ENCODE results near the gene ESYT2. TPM values are rescaled to one million over a fixed set of nuclear protein-coding genes. Genes with fewer than 3 reads are reported as not detected.

The ESYT2 gene
- total and polyA plus RNA-seq, 5 donors = 29.0 to 84.7 (median 51.7) TPM

- H3K27ac ChIP-seq (ENCODE audit: low read length) = no peak overlapping the region
- H3K27me3 ChIP-seq (ENCODE audit: control insufficient read depth, insufficient read depth) = no peaks in the 10 kb centered on the region
- no peak overlapping the region for H3K4me3 ChIP-seq (ENCODE audit: low read length)
- intact Hi-C loops (cut with DNase I) = loop anchor here in 1 of 4 donors (10.0 kb wide), 1 partner anchor 115 kb away; no protein-coding TSS in a partner anchor
- WGBS = 47% methylated on average over 6 of the region's 6 CpGs
- peaks cover 17% of the 10 kb centered on the region for H3K4me1 ChIP-seq (ENCODE audit: control insufficient read depth, insufficient read depth, low read length)
- ATAC-seq (no peak), DNase-seq (no peak)
- no peaks in the 10 kb centered on the region for H3K9me3 ChIP-seq (ENCODE audit: control insufficient read depth, low read length)
These were observed 50.0 kb downstream of the ESYT2 start for GRCh38 chr7:158779061-158780000.

- H3K9me3 ChIP-seq (ENCODE audit: control insufficient read depth, low read length) = no peaks in the 10 kb centered on the region
- H3K4me3 ChIP-seq (ENCODE audit: low read length) = no peak overlapping the region
- H3K27ac ChIP-seq (ENCODE audit: low read length) = no peak overlapping the region
- H3K4me1 ChIP-seq (ENCODE audit: control insufficient read depth, insufficient read depth, low read length) = peaks cover 13% of the 10 kb centered on the region
- intact Hi-C loops (cut with DNase I) = loop anchor here in 1 of 4 donors (10.0 kb wide), 1 partner anchor 116 kb away; no protein-coding TSS in a partner anchor
- no peak for DNase-seq
- H3K27me3 ChIP-seq (ENCODE audit: control insufficient read depth, insufficient read depth) = no peaks in the 10 kb centered on the region
- 76% methylated on average over 6 of the region's 6 CpGs for WGBS
- no peak for ATAC-seq
These were observed 50.8 kb downstream of the ESYT2 start for GRCh38 chr7:158778471-158778870.

- no peaks in the 10 kb centered on the region for H3K27me3 ChIP-seq (ENCODE audit: control insufficient read depth, insufficient read depth)
- H3K27ac ChIP-seq (ENCODE audit: low read length) = no peak overlapping the region
- WGBS = 93% methylated on average over 10 of the region's 10 CpGs
- peaks cover 10% of the 10 kb centered on the region for H3K4me1 ChIP-seq (ENCODE audit: control insufficient read depth, insufficient read depth, low read length)
- no peak for DNase-seq
- no peak for ATAC-seq
- H3K4me3 ChIP-seq (ENCODE audit: low read length) = no peak overlapping the region
- intact Hi-C loops (cut with DNase I) = loop anchor here in 1 of 4 donors (10.0 kb wide), 1 partner anchor 117 kb away; no protein-coding TSS in a partner anchor
- H3K9me3 ChIP-seq (ENCODE audit: control insufficient read depth, low read length) = no peaks in the 10 kb centered on the region
These were observed 51.5 kb downstream of the ESYT2 start for GRCh38 chr7:158777793-158778192.

GRCh38 chr7:158776474-158776873 lies 52.8 kb downstream of the ESYT2 start:
- intact Hi-C loops (cut with DNase I) = loop anchor here in 1 of 4 donors (10.0 kb wide), 1 partner anchor 118 kb away; no protein-coding TSS in a partner anchor
- ATAC-seq (no peak), DNase-seq (no peak)
- 90% methylated on average over 3 of the region's 3 CpGs for WGBS
- no peak overlapping the region for H3K27ac ChIP-seq (ENCODE audit: low read length)
- peaks cover 9% of the 10 kb centered on the region for H3K4me1 ChIP-seq (ENCODE audit: control insufficient read depth, insufficient read depth, low read length)
- H3K27me3 ChIP-seq (ENCODE audit: control insufficient read depth, insufficient read depth) = no peaks in the 10 kb centered on the region
- H3K4me3 ChIP-seq (ENCODE audit: low read length) = no peak overlapping the region
- no peaks in the 10 kb centered on the region for H3K9me3 ChIP-seq (ENCODE audit: control insufficient read depth, low read length)

GRCh38 chr7:158774952-158775351 lies 54.4 kb downstream of the ESYT2 start:
- intact Hi-C loops (cut with DNase I) = loop anchor here in 1 of 4 donors (10.0 kb wide), 1 partner anchor 120 kb away; no protein-coding TSS in a partner anchor
- Histone ChIP-seq H3K27me3 (ENCODE audit: control insufficient read depth, insufficient read depth) (no peaks in the 10 kb centered on the region), H3K27ac (ENCODE audit: low read length) (no peak overlapping the region), H3K9me3 (ENCODE audit: control insufficient read depth, low read length) (no peaks in the 10 kb centered on the region), H3K4me3 (ENCODE audit: low read length) (no peak overlapping the region), H3K4me1 (ENCODE audit: control insufficient read depth, insufficient read depth, low read length) (peaks cover 9% of the 10 kb centered on the region)
- no peak for ATAC-seq
- 95% methylated on average over 5 of the region's 5 CpGs for WGBS
- DNase-seq = no peak

GRCh38 chr7:158772916-158773315 lies 56.4 kb downstream of the ESYT2 start:
- WGBS = 88% methylated on average over 11 of the region's 11 CpGs
- DNase-seq (no peak), ATAC-seq (no peak)
- Histone ChIP-seq H3K4me1 (ENCODE audit: control insufficient read depth, insufficient read depth, low read length) (peaks cover 1% of the 10 kb centered on the region), H3K27me3 (ENCODE audit: control insufficient read depth, insufficient read depth) (no peaks in the 10 kb centered on the region), H3K27ac (ENCODE audit: low read length) (no peak overlapping the region), H3K9me3 (ENCODE audit: control insufficient read depth, low read length) (no peaks in the 10 kb centered on the region), H3K4me3 (ENCODE audit: low read length) (no peak overlapping the region)
- intact Hi-C loops (cut with DNase I) = loop anchor here in 1 of 4 donors (10.0 kb wide), 1 partner anchor 122 kb away; no protein-coding TSS in a partner anchor

- 93% methylated on average over 16 of the region's 16 CpGs for WGBS
- ATAC-seq = no peak
These were observed 58.0 kb downstream of the ESYT2 start for GRCh38 chr7:158771213-158771834.

GRCh38 chr7:158767707-158768106 lies 61.6 kb downstream of the ESYT2 start:
- H3K4me1 ChIP-seq (ENCODE audit: control insufficient read depth, insufficient read depth, low read length) = peaks cover 5% of the 10 kb centered on the region
- DNase-seq (no peak), ATAC-seq (no peak)
- H3K27me3 ChIP-seq (ENCODE audit: control insufficient read depth, insufficient read depth) = no peaks in the 10 kb centered on the region
- intact Hi-C loops (cut with DNase I) = no loop called here
- 80% methylated on average over 4 of the region's 4 CpGs for WGBS
- H3K27ac ChIP-seq (ENCODE audit: low read length) = no peak overlapping the region
- no peak overlapping the region for H3K4me3 ChIP-seq (ENCODE audit: low read length)
- no peaks in the 10 kb centered on the region for H3K9me3 ChIP-seq (ENCODE audit: control insufficient read depth, low read length)

More at GRCh38 chr7:158771213-158771834, 58.0 kb downstream of the ESYT2 start:
- no peak overlapping the region for H3K27ac ChIP-seq (ENCODE audit: low read length)
- no peaks in the 10 kb centered on the region for H3K9me3 ChIP-seq (ENCODE audit: control insufficient read depth, low read length)
- intact Hi-C loops (cut with DNase I) = loop anchor here in 1 of 4 donors (10.0 kb wide), 1 partner anchor 123 kb away; no protein-coding TSS in a partner anchor
- no peaks in the 10 kb centered on the region for H3K27me3 ChIP-seq (ENCODE audit: control insufficient read depth, insufficient read depth)
- no peak overlapping the region for H3K4me3 ChIP-seq (ENCODE audit: low read length)
- DNase-seq = no peak
- peaks cover 1% of the 10 kb centered on the region for H3K4me1 ChIP-seq (ENCODE audit: control insufficient read depth, insufficient read depth, low read length)

- Histone ChIP-seq H3K27me3 (ENCODE audit: control insufficient read depth, insufficient read depth) (no peaks in the 10 kb centered on the region), H3K4me3 (ENCODE audit: low read length) (no peak overlapping the region), H3K27ac (ENCODE audit: low read length) (no peak overlapping the region), H3K4me1 (ENCODE audit: control insufficient read depth, insufficient read depth, low read length) (peaks cover 3% of the 10 kb centered on the region), H3K9me3 (ENCODE audit: control insufficient read depth, low read length) (no peaks in the 10 kb centered on the region)
- intact Hi-C loops (cut with DNase I) = no loop called here
- DNase-seq (no peak), ATAC-seq (no peak)
- 91% methylated on average over 6 of the region's 6 CpGs for WGBS
These were observed 62.6 kb downstream of the ESYT2 start for GRCh38 chr7:158766570-158767281.

- Histone ChIP-seq H3K4me1 (ENCODE audit: control insufficient read depth, insufficient read depth, low read length) (peaks cover 3% of the 10 kb centered on the region), H3K9me3 (ENCODE audit: control insufficient read depth, low read length) (no peaks in the 10 kb centered on the region), H3K27me3 (ENCODE audit: control insufficient read depth, insufficient read depth) (no peaks in the 10 kb centered on the region), H3K27ac (ENCODE audit: low read length) (no peak overlapping the region), H3K4me3 (ENCODE audit: low read length) (no peak overlapping the region)
- intact Hi-C loops (cut with DNase I) = no loop called here
- 77% methylated on average over 7 of the region's 7 CpGs for WGBS
- ATAC-seq (peak; percentile 46 to 58), DNase-seq (no peak)
These were observed 64.3 kb downstream of the ESYT2 start for GRCh38 chr7:158765020-158765419.
